NCI-H146 treated with DMSO at 0.1 percent for 48 hours (cell line): ENCODE data around the gene MAST1.
"Not testable (repeated sequence)": the region's sequence is repeated elsewhere in the genome, so short reads cannot be mapped to it uniquely, and the experiment has no call there.

ENCODE experiments used
- DNase-seq: peaks from one replicate; lab custom pipeline; 2025; ENCODE audit not compliant: unreplicated experiment; lab: John Stamatoyannopoulos, UW

MAST1 gene

DNA sequence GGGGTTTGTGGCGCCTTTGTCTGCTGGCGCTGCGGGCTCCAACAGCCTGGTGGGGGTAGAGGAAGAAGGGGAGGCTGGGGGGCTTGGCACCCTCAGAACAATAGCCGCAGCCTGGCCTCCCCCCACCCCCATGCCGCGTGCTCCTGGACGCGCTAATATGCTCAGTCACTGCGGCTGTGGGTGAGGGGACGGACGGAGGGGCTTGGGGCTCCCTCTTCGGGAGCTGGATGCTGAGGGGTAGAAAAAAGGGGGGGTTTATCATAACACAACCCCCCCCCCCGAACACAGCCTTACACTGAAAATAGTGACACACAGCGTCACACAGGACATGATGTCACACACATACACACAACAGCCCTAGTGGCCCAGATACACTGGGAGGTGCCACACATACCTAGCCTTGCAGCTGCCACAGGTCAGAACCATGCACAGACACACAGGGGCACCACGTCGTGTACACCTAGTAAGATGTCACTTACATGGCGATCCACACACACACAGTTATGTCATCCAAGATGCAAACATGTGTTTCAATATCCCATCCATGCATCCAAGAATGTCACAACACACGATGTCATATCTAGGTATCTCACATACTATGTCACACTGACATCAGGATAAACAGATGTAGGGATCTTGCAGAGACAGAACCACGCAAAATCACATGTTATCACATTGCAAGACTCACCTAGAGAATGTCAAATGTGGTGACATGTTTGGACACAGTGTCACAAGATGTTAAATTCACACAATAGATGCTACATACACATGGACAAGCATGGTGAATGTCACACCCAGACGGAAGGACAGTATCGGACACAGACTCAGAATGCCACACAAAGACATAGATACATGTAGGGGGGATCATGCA lies 806 bp downstream of the MAST1 start:
- no peak for DNase-seq

GRCh38 chr19:12840091-12841079 lies 2.1 kb downstream of the MAST1 start:
- no peak for DNase-seq

GRCh38 chr19:12841094-12841493 lies 2.8 kb downstream of the MAST1 start:
- no peak for DNase-seq

DNA sequence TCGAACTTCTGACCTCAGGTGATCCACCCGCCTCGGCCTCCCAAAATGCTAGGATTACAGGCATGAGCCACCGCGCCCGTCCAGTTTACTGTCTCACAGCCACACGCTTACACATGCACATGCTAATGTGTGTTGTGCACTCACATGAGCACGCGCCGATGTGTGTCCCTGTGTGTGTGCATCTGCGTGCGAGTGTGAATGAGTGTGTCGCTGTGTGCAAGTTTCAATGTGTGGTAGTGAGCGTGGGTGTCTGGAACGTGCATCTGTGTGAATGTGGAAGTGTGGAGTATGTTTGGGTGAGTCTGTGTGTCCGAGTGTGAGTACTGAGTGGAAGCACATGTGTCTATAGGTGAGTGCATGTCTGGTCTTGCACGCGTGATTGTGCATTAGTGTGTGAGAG lies 4.2 kb downstream of the MAST1 start:
- DNase-seq: no peak

DNA sequence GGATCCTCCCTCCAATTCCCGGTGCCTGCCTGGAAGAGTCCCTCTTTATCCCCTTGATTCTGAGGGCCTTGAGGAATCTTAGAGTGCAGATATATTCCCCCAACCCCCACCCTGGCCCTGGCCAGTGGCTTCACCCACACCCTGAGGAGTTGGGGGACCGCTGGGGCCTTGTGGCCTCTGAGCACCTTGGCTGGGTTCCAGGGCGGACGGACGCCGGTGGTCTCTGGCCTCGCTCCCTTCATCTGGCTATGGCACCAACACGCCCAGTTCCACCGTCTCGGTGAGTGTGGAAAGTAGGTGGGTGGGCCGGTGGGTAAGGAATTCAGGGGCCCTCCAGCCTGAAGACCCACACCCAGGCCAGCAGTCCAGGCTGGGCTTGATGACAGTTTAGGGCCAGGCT lies 5.0 kb downstream of the MAST1 start:
- DNase-seq: no peak

GRCh38 chr19:12843999-12844732 lies 5.9 kb downstream of the MAST1 start:
- no peak for DNase-seq

GRCh38 chr19:12846613-12847012 lies 8.3 kb downstream of the MAST1 start:
- not testable (repeated sequence) for DNase-seq

GRCh38 chr19:12847159-12848139 lies 9.1 kb downstream of the MAST1 start:
- DNase-seq: peak; percentile 38

- no peak for DNase-seq
Measured at GRCh38 chr19:12856653-12857052, 18.3 kb downstream of the MAST1 start.

DNA sequence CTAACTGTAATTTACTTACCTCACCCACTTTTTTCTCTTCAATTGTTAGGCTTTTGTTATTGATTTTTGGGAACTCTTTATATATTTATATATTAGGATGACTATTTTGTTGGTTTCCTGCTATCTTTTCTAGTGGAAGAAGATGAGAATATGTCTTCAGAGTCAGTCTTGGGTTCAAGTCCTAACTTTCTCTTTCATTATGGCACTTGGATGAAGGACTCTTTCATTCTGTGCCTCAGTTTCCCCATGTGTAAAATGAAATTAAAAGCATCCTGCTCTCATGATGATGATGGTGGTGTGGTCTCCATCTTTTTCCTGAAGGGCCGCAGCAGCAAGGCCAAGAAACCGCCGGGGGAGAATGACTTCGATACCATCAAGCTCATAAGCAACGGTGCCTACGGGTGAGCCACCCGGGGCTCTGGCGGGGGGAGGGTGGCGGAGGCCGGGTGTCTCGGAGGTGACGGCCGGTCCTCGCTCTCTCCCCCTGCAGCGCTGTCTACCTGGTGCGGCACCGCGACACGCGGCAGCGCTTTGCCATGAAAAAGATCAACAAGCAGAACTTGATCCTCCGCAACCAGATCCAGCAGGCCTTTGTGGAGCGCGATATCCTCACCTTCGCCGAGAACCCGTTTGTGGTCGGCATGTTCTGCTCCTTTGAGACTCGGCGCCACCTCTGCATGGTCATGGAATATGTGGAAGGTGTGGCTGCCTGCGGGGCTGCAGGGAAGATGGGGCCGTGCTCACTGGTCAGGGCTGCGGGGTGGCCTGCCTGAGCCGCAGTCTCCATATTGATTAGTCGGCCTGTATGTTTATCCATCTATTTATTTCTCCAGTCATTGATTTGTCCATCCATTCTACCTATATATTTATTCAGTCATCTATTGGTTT lies 20.0 kb downstream of the MAST1 start:
- no peak for DNase-seq

DNA sequence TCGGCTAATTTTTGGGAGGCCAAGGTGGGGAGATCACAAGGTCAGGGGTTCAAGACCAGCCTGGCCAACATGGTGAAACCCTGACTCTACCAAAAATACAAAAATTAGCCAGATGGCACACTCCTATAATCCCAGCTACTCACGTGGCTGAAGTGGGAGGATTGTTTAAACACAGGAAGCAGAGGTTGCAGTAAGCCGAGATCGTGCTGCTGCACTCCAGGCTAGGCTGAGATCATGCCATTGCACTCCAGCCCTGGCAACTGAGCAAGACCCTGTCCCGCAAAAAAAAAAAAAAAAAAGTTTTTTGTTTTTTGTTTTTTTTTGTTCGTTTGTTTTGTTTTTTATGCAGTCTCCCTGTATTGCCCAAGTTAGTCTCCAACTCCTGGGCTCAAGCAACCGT lies 21.2 kb downstream of the MAST1 start:
- no peak for DNase-seq

- no peak for DNase-seq
Measured at GRCh38 chr19:12864143-12864542, 25.8 kb downstream of the MAST1 start.

GRCh38 chr19:12864721-12865715 lies 26.7 kb downstream of the MAST1 start:
- DNase-seq: no peak

- DNase-seq: no peak
Measured at GRCh38 chr19:12865746-12866415, 27.6 kb downstream of the MAST1 start.

GRCh38 chr19:12866416-12867119 lies 28.3 kb downstream of the MAST1 start:
- DNase-seq: no peak
